ENCODE data around the gene TCP10L. TPM values are rescaled to one million over a fixed set of nuclear protein-coding genes. Genes with fewer than 3 reads are reported as not detected.

The TCP10L gene
- total RNA-seq, 1 experiment from 2014 or later: 1.2 TPM

- TF ChIP-seq ZNF281 (CRISPR knock-in tag; IDR thresholded peaks at IDR 0.05) (no peak), USF1 (CRISPR knock-in tag; IDR thresholded peaks at IDR 0.05) (no peak), ZBTB21 (CRISPR knock-in tag; IDR thresholded peaks at IDR 0.05; ENCODE audit: borderline replicate concordance) (no peak), ZNF512 (CRISPR knock-in tag; IDR thresholded peaks at IDR 0.05; ENCODE audit: borderline replicate concordance) (no peak), CREB1 (CRISPR knock-in tag; IDR thresholded peaks at IDR 0.05) (no peak), ZNF138 (CRISPR knock-in tag; conservative IDR thresholded peaks at IDR 0.05) (no peak), ZNF121 (CRISPR knock-in tag; IDR thresholded peaks at IDR 0.05) (no peak), IRF1 (CRISPR knock-in tag; IDR thresholded peaks at IDR 0.05) (no peak), IRF2 (CRISPR knock-in tag; IDR thresholded peaks at IDR 0.05; ENCODE audit: borderline replicate concordance, low read depth) (no peak), FOXK1 (CRISPR knock-in tag; IDR thresholded peaks at IDR 0.05) (no peak), ZNF416 (CRISPR knock-in tag; IDR thresholded peaks at IDR 0.05) (no peak)
- TF ChIP-seq, protein P1, sequence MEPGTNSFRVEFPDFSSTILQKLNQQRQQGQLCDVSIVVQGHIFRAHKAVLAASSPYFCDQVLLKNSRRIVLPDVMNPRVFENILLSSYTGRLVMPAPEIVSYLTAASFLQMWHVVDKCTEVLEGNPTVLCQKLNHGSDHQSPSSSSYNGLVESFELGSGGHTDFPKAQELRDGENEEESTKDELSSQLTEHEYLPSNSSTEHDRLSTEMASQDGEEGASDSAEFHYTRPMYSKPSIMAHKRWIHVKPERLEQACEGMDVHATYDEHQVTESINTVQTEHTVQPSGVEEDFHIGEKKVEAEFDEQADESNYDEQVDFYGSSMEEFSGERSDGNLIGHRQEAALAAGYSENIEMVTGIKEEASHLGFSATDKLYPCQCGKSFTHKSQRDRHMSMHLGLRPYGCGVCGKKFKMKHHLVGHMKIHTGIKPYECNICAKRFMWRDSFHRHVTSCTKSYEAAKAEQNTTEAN (CRISPR knock-in tag; IDR thresholded peaks at IDR 0.05): no peak
Observed at GRCh38 chr21:32525282-32525681, 60.0 kb downstream of the TCP10L start (continued).

DNA sequence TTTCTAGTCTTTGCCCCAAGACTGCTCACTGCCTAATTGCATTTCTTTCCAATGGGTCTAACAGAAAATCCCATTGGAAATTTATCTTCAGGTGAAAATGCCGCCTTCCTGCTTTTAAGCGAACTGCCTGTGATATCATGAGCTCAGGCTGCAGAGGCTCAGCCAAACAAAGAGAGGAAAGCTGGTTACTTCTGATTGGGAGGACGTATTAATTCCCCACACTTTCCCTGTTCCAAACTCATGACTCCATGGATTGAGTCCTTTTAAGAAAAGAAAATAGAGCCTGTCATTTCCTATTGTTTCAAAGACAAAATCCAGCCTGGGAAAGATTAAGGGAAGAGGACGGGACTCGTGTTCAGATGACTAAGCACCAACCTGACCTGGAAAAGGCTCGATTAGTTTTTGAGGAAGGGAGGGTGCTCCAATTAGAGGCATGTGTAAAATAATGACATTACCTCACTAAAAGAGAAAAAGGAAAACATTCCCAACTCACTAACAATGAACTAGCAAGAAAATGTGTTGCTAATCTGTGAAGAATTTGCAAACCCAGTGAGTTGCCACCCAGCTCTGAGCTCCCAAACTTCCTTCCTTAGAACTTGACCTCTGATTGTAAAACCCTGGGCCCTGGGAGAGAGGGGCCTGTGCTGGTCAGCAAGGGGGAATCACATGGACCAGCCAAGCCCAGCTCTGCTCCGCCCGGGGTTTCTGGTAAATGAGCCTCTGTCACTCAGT, 61.2 kb downstream of the TCP10L start:
- POLR2A ChIA-PET: no interaction called here
- Mint-ChIP-seq H3K4me1 (peaks cover 38% of the 10 kb centered on the region), H3K27ac (peak overlapping the region; percentile 59; the same call in 1 of the 2 replicates), H3K9me3 (peaks cover 6% of the 10 kb centered on the region), H3K27me3 (ENCODE audit: low read depth) (0 out of 2 replicates have a peak, but pooled peaks cover 2% of the 10 kb centered on the region), H3K36me3 (peaks cover under 1% of the 10 kb centered on the region; the same call in 1 of the 2 replicates), H3K4me3 (no peak overlapping the region)
- CTCF ChIA-PET: interaction anchor here (0.6 to 3.7 kb wide), 8 partner anchors 15 to 218 kb away, joined by 3 to 14 read pairs (median 5); no protein-coding TSS in a partner anchor
- DNase-seq (ENCODE audit: low spot score) (no peak), ATAC-seq (peak; percentile 29; the same call in 1 of the 2 replicates)
- TF ChIP-seq FOXK1 (CRISPR knock-in tag; IDR thresholded peaks at IDR 0.05) (no peak), USF1 (CRISPR knock-in tag; IDR thresholded peaks at IDR 0.05) (no peak), ZNF671 (CRISPR knock-in tag; IDR thresholded peaks at IDR 0.05) (no peak), NFYB (CRISPR knock-in tag; conservative IDR thresholded peaks at IDR 0.05; ENCODE audit: low read depth) (no peak), ZNF512 (CRISPR knock-in tag; IDR thresholded peaks at IDR 0.05; ENCODE audit: borderline replicate concordance) (no peak)
- TF ChIP-seq, protein P2, sequence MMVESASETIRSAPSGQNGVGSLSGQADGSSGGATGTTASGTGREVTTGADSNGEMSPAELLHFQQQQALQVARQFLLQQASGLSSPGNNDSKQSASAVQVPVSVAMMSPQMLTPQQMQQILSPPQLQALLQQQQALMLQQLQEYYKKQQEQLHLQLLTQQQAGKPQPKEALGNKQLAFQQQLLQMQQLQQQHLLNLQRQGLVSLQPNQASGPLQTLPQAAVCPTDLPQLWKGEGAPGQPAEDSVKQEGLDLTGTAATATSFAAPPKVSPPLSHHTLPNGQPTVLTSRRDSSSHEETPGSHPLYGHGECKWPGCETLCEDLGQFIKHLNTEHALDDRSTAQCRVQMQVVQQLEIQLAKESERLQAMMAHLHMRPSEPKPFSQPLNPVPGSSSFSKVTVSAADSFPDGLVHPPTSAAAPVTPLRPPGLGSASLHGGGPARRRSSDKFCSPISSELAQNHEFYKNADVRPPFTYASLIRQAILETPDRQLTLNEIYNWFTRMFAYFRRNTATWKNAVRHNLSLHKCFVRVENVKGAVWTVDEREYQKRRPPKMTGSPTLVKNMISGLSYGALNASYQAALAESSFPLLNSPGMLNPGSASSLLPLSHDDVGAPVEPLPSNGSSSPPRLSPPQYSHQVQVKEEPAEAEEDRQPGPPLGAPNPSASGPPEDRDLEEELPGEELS (CRISPR knock-in tag; IDR thresholded peaks at IDR 0.05): no peak
- TF ChIP-seq, protein P3, sequence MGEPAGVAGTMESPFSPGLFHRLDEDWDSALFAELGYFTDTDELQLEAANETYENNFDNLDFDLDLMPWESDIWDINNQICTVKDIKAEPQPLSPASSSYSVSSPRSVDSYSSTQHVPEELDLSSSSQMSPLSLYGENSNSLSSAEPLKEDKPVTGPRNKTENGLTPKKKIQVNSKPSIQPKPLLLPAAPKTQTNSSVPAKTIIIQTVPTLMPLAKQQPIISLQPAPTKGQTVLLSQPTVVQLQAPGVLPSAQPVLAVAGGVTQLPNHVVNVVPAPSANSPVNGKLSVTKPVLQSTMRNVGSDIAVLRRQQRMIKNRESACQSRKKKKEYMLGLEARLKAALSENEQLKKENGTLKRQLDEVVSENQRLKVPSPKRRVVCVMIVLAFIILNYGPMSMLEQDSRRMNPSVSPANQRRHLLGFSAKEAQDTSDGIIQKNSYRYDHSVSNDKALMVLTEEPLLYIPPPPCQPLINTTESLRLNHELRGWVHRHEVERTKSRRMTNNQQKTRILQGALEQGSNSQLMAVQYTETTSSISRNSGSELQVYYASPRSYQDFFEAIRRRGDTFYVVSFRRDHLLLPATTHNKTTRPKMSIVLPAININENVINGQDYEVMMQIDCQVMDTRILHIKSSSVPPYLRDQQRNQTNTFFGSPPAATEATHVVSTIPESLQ (CRISPR knock-in tag; IDR thresholded peaks at IDR 0.05): no peak
- TF ChIP-seq, protein P4, sequence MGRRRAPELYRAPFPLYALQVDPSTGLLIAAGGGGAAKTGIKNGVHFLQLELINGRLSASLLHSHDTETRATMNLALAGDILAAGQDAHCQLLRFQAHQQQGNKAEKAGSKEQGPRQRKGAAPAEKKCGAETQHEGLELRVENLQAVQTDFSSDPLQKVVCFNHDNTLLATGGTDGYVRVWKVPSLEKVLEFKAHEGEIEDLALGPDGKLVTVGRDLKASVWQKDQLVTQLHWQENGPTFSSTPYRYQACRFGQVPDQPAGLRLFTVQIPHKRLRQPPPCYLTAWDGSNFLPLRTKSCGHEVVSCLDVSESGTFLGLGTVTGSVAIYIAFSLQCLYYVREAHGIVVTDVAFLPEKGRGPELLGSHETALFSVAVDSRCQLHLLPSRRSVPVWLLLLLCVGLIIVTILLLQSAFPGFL (CRISPR knock-in tag; IDR thresholded peaks at IDR 0.05; ENCODE audit: borderline replicate concordance): no peak

Measured in WTC11 (cell line).